ENCODE measurements around the gene TLE4.

Gene TLE4

DNA sequence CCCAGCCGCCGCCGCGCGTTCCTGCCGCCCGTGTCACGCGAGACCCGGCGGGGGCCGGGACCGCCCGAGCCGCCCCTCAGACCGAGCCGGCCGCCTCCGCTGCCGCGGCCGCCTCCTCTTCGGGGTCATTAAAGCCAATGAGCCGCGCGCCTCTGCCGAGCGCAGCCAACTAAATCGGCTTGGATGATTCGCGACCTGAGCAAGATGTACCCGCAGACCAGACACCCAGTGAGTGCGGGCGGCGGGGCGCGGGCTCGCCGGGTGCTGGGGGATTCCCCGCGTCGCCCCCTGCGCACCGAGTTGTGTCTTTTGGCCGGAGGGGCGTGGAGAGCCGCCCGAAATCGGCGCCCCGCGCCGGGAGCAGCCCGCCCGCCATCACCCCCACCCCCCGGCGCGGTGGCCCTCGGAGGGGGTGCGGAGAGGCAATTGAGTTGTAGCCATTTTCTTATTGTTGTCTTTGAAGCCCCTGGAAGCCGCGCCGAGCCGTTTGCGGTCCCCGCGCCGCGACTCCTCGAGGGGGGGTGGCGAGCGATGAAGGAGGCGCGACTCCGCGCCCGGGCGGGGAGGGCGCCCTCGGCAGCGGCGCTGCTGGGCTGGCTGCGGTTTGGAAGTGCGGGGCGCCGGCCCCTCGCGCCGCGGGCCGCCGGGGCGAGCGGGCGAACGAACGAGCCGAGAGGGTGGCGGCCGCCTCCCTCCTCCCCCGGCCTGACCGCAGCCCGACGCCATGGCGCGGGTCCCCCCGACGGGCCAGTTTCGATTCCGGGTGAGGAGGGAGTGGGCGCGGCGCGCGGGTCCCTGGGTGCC is 1.0 kb downstream of the TLE4 start:
- peak; percentile 56 to 64 for DNase-seq

DNA sequence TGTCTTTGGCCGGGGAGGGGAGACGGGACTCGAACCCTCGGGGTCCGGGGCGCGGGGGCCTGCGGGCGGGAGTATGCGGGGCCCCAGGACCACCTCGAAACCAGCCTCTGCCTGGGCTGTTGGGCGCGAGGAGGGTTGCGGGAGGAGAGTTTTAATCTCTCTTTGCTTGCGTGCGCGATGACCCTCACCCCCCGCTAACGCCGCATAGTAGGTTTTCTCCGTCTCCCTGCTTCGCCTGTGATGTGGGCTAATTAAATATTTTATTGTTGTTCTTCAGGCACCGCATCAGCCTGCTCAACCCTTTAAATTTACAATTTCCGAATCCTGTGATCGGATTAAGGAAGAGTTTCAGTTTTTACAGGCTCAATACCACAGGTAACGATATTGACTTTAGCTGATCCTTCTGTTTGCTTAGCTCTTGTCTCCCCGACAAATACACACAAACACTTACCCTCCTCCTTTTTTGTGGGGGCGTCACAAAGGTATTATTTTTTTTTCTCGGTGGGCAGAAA is 1.7 kb downstream of the TLE4 start:
- DNase-seq = peak in 1 of 2 experiments; percentile 57

GRCh38 chr9:79574136-79574535 is 2.4 kb downstream of the TLE4 start:
- no peak for DNase-seq

DNA sequence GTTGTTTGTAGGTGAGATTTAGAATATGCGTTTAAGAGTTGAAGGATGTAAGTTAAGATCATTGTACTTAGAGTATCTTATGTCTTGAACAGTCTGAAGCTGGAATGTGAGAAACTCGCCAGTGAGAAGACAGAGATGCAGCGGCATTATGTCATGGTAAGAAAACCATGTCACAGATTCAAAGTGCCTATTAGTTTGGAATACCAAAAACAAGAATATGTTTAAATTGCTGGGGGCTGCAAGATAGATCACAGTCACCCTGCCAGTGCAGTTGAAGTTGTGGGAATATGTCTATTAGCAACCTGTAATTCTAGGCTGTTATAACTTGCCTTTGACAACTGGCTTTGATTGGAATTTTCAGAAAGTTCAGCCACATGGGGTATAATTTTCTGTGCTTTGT is 3.0 kb downstream of the TLE4 start:
- no peak for DNase-seq

DNA sequence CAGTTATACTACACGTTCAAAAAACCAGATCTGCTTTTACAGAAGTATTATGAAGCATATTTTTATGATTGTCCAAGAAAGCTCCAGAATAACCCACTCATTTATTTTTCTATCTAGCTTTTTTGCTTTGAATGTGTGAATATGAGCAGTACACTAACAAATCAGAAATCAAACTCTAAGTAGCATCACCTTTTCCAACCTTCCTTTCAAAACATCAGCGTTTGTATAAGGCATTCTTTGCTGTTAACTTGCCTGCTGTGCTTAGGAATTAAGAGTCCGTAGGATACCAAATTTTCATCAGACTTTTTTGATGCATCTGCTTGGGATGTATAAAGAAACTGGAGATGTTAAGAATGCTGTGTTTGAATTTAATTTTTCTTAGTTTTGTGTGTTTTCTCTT is 3.8 kb downstream of the TLE4 start:
- no peak for DNase-seq

- no peak for DNase-seq
Observed at GRCh38 chr9:79577969-79578723, 6.4 kb downstream of the TLE4 start.

DNA sequence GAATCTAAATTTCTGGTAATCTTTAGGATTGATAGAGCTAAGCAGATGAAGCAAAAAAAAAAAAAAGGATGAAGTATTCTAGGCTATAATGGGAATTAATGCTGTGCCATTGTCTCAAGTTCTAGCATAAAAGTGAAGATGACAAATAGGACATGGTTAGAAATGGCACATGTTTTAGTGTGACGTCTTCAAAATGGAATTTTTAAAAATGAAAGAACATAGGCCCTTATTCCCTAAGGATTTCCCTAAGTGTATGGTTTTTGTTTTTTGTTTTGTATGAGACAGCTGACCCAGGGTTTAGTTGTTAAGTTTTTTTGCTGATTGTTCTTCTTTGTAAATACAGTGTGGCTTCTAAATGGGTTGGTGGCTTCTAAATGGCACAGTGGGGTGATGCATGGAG is 7.1 kb downstream of the TLE4 start:
- DNase-seq = no peak

GRCh38 chr9:79579624-79580023 is 7.9 kb downstream of the TLE4 start:
- no peak for DNase-seq

- no peak for DNase-seq
Observed at GRCh38 chr9:79580055-79580454, 8.3 kb downstream of the TLE4 start.

DNA sequence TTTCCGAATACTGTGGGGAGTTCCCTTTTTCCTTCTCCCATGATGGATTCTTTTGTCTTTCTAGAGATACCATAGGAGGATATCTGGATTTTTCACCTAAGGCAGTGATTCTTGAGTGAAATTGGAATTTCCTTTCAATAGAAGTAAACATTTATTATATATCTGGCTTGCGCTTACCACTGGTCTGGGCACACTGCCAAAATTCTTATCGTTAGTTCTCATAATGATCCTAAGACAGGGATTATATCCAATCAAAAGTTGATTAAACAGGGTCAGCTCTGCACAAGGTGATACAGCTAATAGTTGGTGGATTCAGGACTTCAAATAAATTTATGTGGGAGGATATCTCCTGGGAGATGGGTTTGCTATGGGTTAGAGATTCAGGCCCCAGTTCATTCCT is 9.6 kb downstream of the TLE4 start:
- DNase-seq = no peak

GRCh38 chr9:79581794-79582193 is 10.0 kb downstream of the TLE4 start:
- DNase-seq = peak; percentile 32 to 40

- peak; percentile 41 to 54 for DNase-seq
Observed at GRCh38 chr9:79583952-79584654, 12.3 kb downstream of the TLE4 start.

DNA sequence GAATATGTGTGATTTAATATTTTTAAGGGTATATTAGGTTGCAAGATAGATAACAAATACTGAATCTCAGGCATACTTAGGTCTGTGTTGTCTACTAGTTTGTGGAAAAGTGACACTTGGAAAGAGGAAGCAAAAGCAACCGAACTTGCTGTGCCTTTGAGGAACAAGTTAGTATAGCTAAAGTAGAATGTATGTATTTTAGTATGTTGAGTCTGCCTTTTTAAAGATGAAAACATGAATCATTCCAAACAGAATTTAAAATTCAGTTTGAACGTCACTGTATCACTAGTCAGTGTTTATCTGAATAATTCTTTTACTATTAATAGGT is 12.9 kb downstream of the TLE4 start:
- DNase-seq = no peak

- no peak for DNase-seq
Observed at GRCh38 chr9:79588488-79589223, 16.9 kb downstream of the TLE4 start.

- no peak for DNase-seq
Observed at GRCh38 chr9:79591458-79591857, 19.7 kb downstream of the TLE4 start.

DNA sequence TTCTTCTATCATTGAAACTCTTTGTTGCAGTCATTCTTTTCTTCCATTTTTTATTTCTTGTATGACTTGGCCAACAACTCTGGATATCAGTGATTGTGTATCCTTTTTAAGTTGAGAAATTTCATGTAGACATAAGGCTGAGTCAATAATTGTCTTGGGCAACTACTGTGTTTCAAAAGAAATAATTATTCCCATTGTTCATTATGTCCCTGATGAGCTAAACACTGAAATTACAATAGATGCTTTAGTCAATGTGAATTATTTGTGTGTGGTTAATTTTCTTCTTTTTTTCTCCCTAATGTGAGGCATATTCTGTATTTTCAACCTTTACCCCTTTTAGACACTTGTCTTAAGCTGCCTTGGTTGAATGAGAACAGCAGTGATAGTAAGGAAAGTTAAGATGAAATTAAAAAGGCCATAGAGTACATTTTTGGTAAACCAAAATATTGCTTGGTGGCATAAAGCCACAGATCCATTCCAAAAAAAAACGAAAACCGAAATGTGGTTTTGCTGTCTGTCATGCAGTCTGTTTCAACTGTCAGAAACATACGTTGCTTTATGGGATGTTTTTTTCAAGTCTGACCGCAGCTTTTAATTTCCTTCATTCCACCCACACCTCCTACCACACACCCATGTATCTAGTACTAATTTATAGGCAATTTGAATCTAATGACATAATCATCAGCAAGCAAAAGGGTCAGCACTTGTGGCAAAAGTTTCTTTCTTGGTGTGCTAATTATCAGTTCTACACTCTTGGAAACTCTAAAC is 21.1 kb downstream of the TLE4 start:
- no peak for DNase-seq

GRCh38 chr9:79598562-79599345 is 27.0 kb downstream of the TLE4 start:
- no peak for DNase-seq

GRCh38 chr9:79600466-79600865 is 28.7 kb downstream of the TLE4 start:
- DNase-seq = no peak

DNA sequence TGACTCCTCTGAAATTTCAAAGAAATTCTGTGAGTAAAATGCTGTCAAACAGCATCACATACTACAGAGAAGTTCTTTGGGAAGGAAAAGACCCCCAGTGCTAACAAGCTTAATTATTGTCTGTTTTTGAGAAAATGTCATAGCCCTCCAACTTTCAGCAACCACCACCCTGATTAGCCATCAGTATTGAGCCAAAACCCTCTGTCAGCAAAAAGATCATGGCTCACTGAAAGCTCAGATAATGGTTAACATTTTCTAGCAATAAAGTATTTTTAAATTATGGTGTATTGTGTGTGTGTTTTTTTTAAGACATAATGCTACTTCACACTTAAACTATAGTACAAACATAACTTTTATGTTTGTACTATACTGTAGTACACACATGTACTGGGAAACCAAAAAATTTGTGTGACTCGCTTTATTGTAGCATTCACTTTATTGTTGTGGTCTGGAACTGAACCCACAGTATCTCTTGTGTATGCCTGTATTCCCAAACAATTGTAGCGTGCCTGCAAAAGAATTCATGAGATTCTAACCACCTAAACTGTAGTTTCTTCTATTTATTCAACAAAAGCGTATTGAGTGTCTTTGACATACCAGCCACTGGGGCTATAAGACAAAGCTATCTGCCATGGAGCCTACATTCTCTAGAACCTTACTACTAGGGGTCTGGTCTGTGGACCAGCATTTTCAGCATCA is 31.6 kb downstream of the TLE4 start:
- DNase-seq = no peak

- DNase-seq = no peak
Observed at GRCh38 chr9:79604149-79604548, 32.4 kb downstream of the TLE4 start.

Measured in activated T-cell treated with anti-CD3 and anti-CD28 coated beads, Interleukin-2, amount 50 U/mL, for 48 hours (primary cell).